Loucy (cell line): ENCODE measurements around the gene SEMA6B.

Experiments
- H2AFZ ChIP-seq: fragments of 200-600 bp; sonication (generic); 2 replicates; pipeline ENCODE4 v1.6.0; 2016; ENCODE audit warnings: antibody characterized with exemption, mild to moderate bottlenecking, low read length, moderate library complexity
- H3F3A ChIP-seq: fragments of 200-600 bp; 2 replicates; pipeline ENCODE4 v1.6.0; 2016; ENCODE audit warnings: antibody characterized with exemption, low read depth, mild to moderate bottlenecking
- H3K27me3 ChIP-seq: fragments of 200-600 bp; sonication (generic); 2 replicates; pipeline ENCODE4 v1.6.1; 2014; ENCODE audit warnings: low read length, mild to moderate bottlenecking; ENCODE audit not compliant: insufficient read depth, poor library complexity, severe bottlenecking
- H3K36me3 ChIP-seq: fragments of 200-600 bp; sonication (generic); 2 replicates; pipeline ENCODE4 v1.6.1; 2016; ENCODE audit warnings: low read length; ENCODE audit not compliant: insufficient read depth
- H3K4me1 ChIP-seq: fragments of 200-600 bp; sonication (generic); 2 replicates; pipeline ENCODE4 v1.5.1; 2014; ENCODE audit warnings: low read length, mild to moderate bottlenecking; ENCODE audit not compliant: insufficient read depth, poor library complexity, severe bottlenecking
- H3K4me2 ChIP-seq: fragments of 200-600 bp; sonication (generic); 2 replicates; pipeline ENCODE4 v1.6.0; 2014; ENCODE audit warnings: antibody characterized with exemption, low read length, low read depth, mild to moderate bottlenecking; ENCODE audit not compliant: poor library complexity, severe bottlenecking
- H3K4me3 ChIP-seq: fragments of 200-600 bp; sonication (generic); 2 replicates; pipeline ENCODE4 v1.5.1; 2014; ENCODE audit warnings: low read length, mild to moderate bottlenecking, mixed read lengths; ENCODE audit not compliant: poor library complexity, severe bottlenecking
- H3K79me2 ChIP-seq: fragments of 200-600 bp; sonication (generic); 2 replicates; pipeline ENCODE4 v1.6.1; 2014; ENCODE audit warnings: low read length; ENCODE audit not compliant: insufficient read depth
- H3K9ac ChIP-seq: fragments of 200-600 bp; sonication (generic); 2 replicates; pipeline ENCODE4 v1.6.0; 2014; ENCODE audit warnings: mild to moderate bottlenecking, low read depth, low read length, moderate library complexity; ENCODE audit not compliant: poor library complexity, severe bottlenecking
- H3K9me2 ChIP-seq: fragments of 200-600 bp; sonication (generic); replicated peaks from 2 replicates; pipeline ENCODE4 v1.6.1; 2016; ENCODE audit warnings: low read depth, low read length, mixed read lengths
- H3K9me3 ChIP-seq: fragments of 200-600 bp; sonication (generic); 2 replicates; pipeline ENCODE4 v1.6.1; 2014; ENCODE audit warnings: mild to moderate bottlenecking, antibody characterized with exemption, low read length, low read depth; ENCODE audit not compliant: insufficient read depth
- H4K20me1 ChIP-seq: fragments of 200-600 bp; sonication (generic); 2 replicates; pipeline ENCODE4 v1.6.0; 2014; ENCODE audit warnings: antibody characterized with exemption, low read length, mild to moderate bottlenecking; ENCODE audit not compliant: insufficient read depth, poor library complexity, severe bottlenecking
- CTCF ChIP-seq: fragments of 200-600 bp; sonication (generic); conservative IDR thresholded peaks from 2 replicates; pipeline ENCODE4 v1.5.1; 2014; ENCODE audit warnings: mild to moderate bottlenecking, antibody characterized with exemption, low read length
- EZH2phosphoT487 ChIP-seq: fragments of 200-600 bp; IDR thresholded peaks from 2 replicates; pipeline ENCODE4 v1.6.1; 2018; ENCODE audit warnings: antibody characterized with exemption, mild to moderate bottlenecking, moderate library complexity, borderline replicate concordance

Gene SEMA6B

GRCh38 chr19:4511300-4512054 is 48.0 kb downstream of the SEMA6B start:
- no peaks in the 10 kb centered on the region for H3F3A ChIP-seq

GRCh38 chr19:4510435-4511255 is 48.8 kb downstream of the SEMA6B start:
- H3K4me2 ChIP-seq, result no peak overlapping the region
- H3K9me3 ChIP-seq, result no peaks in the 10 kb centered on the region
- H4K20me1 ChIP-seq, result no peaks in the 10 kb centered on the region
- no peaks in the 10 kb centered on the region for H3K36me3 ChIP-seq
- H3K27me3 ChIP-seq, result no peaks in the 10 kb centered on the region
- no peaks in the 10 kb centered on the region for H3F3A ChIP-seq
- no peak overlapping the region for H3K9ac ChIP-seq
- no peaks in the 10 kb centered on the region for H3K9me2 ChIP-seq
- no peaks in the 10 kb centered on the region for H3K79me2 ChIP-seq
- H2AFZ ChIP-seq, result no peak overlapping the region
- H3K4me1 ChIP-seq, result peaks cover 5% of the 10 kb centered on the region
- TF ChIP-seq CTCF (no peak), EZH2phosphoT487 (no peak)
- no peak overlapping the region for H3K4me3 ChIP-seq

More at GRCh38 chr19:4511300-4512054, 48.0 kb downstream of the SEMA6B start:
- no peaks in the 10 kb centered on the region for H3K36me3 ChIP-seq
- H3K9me3 ChIP-seq, result no peaks in the 10 kb centered on the region
- H2AFZ ChIP-seq, result no peak overlapping the region
- H3K79me2 ChIP-seq, result no peaks in the 10 kb centered on the region
- no peaks in the 10 kb centered on the region for H3K27me3 ChIP-seq
- no peak overlapping the region for H3K9ac ChIP-seq
- no peaks in the 10 kb centered on the region for H3K9me2 ChIP-seq
- peaks cover 2% of the 10 kb centered on the region for H3K4me1 ChIP-seq
- no peak overlapping the region for H3K4me2 ChIP-seq
- no peaks in the 10 kb centered on the region for H4K20me1 ChIP-seq
- no peak overlapping the region for H3K4me3 ChIP-seq
- TF ChIP-seq CTCF (no peak), EZH2phosphoT487 (no peak)

- H3K79me2 ChIP-seq, result no peaks in the 10 kb centered on the region
- no peaks in the 10 kb centered on the region for H3K9me3 ChIP-seq
- TF ChIP-seq EZH2phosphoT487 (no peak), CTCF (no peak)
- H3K9ac ChIP-seq, result no peak overlapping the region
- no peaks in the 10 kb centered on the region for H3K27me3 ChIP-seq
- H3K4me3 ChIP-seq, result no peak overlapping the region
- H3K36me3 ChIP-seq, result no peaks in the 10 kb centered on the region
- H2AFZ ChIP-seq, result no peak overlapping the region
- no peak overlapping the region for H3K4me2 ChIP-seq
- H4K20me1 ChIP-seq, result no peaks in the 10 kb centered on the region
- peaks cover 5% of the 10 kb centered on the region for H3K4me1 ChIP-seq
- H3K9me2 ChIP-seq, result no peaks in the 10 kb centered on the region
- H3F3A ChIP-seq, result no peaks in the 10 kb centered on the region
Measured at GRCh38 chr19:4508698-4509097, 50.8 kb downstream of the SEMA6B start.
